GM19351 (cell line): ENCODE data around the gene MASP1.

Source experiments
- ATAC-seq: cut with Tn5 transposase; IDR thresholded peaks from one replicate; pipeline ENCODE4 v1.9.1; 2021; ENCODE audit warnings: mild to moderate bottlenecking, moderate library complexity; ENCODE audit not compliant: unreplicated experiment

Gene MASP1

DNA sequence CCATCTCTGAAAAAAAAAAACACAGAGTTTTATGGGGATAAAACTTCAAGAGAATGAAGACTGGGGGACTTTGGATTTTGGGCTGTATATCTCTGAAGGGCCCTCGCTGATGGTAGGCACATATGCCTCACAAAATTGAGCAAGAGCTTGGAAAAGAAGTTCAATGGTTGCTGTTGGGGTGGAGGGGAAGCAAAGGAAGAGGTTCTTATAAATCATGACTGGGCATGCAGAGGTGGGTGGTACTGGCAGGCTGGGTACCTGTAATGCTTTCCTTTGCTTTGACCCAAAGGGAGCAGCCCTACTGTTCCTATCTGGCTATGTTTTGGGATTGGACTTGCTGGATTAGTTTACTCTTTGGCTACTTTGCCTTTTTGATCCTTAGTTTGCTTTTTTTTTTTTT is 100.3 kb downstream of the MASP1 start:
- ATAC-seq = no peak

DNA sequence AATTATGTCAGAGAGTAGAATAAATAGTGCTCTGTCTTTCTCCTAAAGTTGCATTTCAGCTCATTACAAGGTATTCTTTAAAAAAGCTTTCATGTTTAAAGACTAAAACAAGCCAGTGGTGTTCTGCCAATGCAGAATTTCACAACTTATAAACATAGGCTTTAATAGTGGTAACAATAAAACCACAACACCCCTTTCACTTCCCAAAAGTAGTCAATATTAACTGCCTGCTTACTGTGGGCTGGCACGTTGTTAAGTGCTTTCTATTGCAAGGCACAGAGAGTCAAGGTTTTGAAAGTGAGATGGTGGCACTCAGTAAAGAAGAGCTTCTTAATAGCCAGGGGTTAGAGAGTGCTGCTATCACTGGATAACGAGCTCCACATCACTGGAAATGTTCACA is 102.6 kb downstream of the MASP1 start:
- ATAC-seq = no peak

DNA sequence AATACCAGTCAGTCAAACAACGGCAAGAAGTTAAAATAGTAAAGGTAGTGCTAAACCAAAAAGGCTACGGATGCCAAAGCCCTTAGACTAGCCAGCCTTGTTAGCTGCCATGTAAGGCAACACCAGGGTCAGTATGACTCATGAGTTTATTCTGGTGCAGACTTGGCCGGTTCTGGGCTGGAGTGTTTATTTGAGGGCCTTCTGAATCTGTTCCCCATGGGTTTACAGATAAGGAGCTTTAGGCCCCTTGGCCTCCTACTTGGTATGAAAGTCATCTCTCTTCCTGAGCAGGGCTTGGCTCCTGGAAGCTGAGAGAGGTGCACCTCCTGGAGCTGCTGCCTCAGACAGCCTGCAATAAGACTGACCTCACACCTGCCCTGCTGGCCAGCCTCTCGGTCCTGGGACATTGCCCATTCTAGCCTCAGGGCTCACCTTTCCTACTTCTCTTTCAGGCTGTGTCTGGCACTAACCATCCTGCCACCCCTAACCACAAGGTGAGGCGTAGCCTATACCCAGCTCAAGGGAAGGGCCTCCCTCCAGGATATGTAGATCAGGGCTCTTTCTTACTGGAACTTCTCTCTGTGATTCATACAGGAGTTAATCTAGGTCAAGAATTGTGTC is 104.6 kb downstream of the MASP1 start:
- ATAC-seq = peak; percentile 70

DNA sequence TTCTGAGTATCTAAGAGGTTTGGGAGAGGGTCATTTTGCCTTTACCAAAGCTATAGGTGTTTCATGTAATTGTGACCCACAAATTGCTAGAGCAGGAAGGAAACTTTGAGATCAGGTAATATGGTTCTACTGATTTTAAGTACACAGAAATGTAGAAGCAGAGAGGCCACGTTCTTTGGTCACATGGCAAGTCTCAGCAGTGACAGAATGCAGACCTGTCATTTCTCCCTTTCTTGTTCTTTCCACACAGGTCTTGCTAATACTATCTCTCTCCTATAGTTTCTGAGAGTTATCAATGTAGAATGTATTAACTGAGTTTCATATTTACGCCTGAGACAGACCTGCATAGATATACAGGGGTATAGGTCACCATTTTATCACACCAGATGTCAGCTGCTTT is 105.2 kb downstream of the MASP1 start:
- peak; percentile 14 for ATAC-seq

DNA sequence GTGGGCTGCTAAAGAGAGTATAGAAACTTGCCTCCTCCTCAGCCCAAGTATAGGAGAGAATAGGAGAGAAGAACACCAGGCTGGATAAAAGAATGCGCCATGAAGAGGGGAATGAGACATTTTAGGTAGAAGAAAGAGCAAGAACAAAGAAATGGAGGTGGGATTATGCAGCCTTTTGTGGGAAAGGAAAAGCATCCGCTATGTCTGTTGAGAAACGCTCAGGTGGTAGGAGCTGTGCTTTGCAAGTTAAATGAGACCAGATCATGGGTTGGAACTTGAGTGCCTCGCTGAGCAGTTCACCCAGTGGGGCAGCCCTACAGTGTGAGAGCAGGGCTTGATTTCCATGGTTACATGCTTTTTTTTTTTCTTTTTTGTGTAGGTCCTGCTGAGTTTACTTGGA is 105.8 kb downstream of the MASP1 start:
- ATAC-seq = no peak
